Measurements from ENCODE around the gene LZTS3. TPM values are rescaled to one million over a fixed set of nuclear protein-coding genes. Genes with fewer than 3 reads are reported as not detected.

LZTS3 gene
- total and polyA plus RNA-seq, 2 of the 13 experiments (the other 11 are each of a cell fraction or from before 2014, with no cell fraction given): 10.1 to 31.3 TPM

DNA sequence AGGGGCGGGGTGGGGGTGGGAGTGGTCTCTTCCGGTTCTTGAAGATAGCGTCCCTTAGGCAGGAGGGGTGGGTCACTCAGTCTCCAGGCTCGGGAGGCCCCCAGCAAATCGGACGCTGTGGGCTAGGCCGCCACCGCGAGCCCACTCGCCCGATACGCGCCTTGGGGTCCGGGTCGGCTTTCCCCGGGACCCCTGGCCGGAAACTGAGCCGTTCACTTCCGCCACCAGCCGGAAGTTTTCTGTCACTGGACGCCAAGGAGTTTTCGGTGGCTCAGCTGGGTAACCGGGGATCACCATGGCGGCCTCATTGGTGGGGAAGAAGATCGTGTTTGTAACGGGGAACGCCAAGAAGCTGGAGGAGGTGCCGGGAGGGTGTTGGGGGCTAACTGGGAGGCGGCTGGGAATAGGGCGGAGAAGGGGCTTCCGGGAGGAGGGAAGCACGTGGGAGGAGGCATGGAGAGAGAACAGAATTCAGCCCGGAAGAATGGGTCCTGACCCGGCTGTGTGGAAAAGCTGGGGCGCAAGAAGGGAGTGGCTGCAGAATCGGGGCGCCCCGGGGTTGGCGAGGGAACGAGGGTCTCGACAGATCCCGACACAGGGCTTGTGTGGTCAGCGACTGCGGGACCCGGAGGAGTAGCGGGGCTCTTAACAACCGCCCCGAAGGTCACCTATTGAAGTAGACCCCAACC, 36.1 kb upstream of the LZTS3 start, which contains the start of gene ITPA (continued):
- TF ChIP-seq ZNF12 (CRISPR knock-in tag; IDR thresholded peaks at IDR 0.05) (peak; percentile 37; the same call in 1 of the 2 replicates), XRCC5 (optimal IDR thresholded peaks at IDR 0.05; ENCODE audit: low read length) (peak; percentile 54), FOSL2 (CRISPR knock-in tag; IDR thresholded peaks at IDR 0.05) (peak; percentile 40; the same call in 1 of the 2 replicates), GATAD1 (CRISPR knock-in tag; IDR thresholded peaks at IDR 0.05) (peak; percentile 94), SP140L (CRISPR knock-in tag; IDR thresholded peaks at IDR 0.05; ENCODE audit: borderline replicate concordance) (no peak), ZNF614 (CRISPR knock-in tag; IDR thresholded peaks at IDR 0.05; ENCODE audit: borderline replicate concordance) (peak; percentile 46; the same call in 1 of the 2 replicates), ZNF441 (CRISPR knock-in tag; IDR thresholded peaks at IDR 0.05; ENCODE audit: borderline replicate concordance) (peak; percentile 73; the same call in 1 of the 2 replicates), CENPX (CRISPR knock-in tag; IDR thresholded peaks at IDR 0.05) (no peak), ZNF552 (CRISPR knock-in tag; IDR thresholded peaks at IDR 0.05; ENCODE audit: borderline replicate concordance) (peak; percentile 81; the same call in 1 of the 2 replicates), ZSCAN25 (CRISPR knock-in tag; IDR thresholded peaks at IDR 0.05) (peak; percentile 77), FOXC1 (CRISPR knock-in tag; IDR thresholded peaks at IDR 0.05; ENCODE audit: borderline replicate concordance) (0 out of 2 replicates have a peak, but pooled peaks have one; percentile 13), ONECUT2 (CRISPR knock-in tag; IDR thresholded peaks at IDR 0.05) (no peak), ZNF143 (CRISPR knock-in tag; IDR thresholded peaks at IDR 0.05) (no peak), SP4 (CRISPR knock-in tag; IDR thresholded peaks at IDR 0.05) (peak; percentile 12; the same call in 1 of the 2 replicates), ZNF292 (CRISPR knock-in tag; IDR thresholded peaks at IDR 0.05; ENCODE audit: borderline replicate concordance, low read depth) (no peak), ZNF572 (CRISPR knock-in tag; IDR thresholded peaks at IDR 0.05) (peak; percentile 50; the same call in 1 of the 2 replicates), ZBTB20 (CRISPR knock-in tag; IDR thresholded peaks at IDR 0.05; ENCODE audit: borderline replicate concordance, low read depth) (0 out of 2 replicates have a peak, but pooled peaks have one; percentile 8), MTERF4 (CRISPR knock-in tag; IDR thresholded peaks at IDR 0.05) (peak; percentile 44), GRHL1 (CRISPR knock-in tag; conservative IDR thresholded peaks at IDR 0.05) (no peak), ETV6 (CRISPR knock-in tag; conservative IDR thresholded peaks at IDR 0.05) (peak; percentile 97), JUNB (CRISPR knock-in tag; IDR thresholded peaks at IDR 0.05; ENCODE audit: borderline replicate concordance) (peak; percentile 67; the same call in 1 of the 2 replicates), NFYB (CRISPR knock-in tag; IDR thresholded peaks at IDR 0.05) (peak; percentile 61), NFE2 (CRISPR knock-in tag; IDR thresholded peaks at IDR 0.05) (no peak), ZNF598 (CRISPR knock-in tag; IDR thresholded peaks at IDR 0.05; ENCODE audit: borderline replicate concordance) (peak; percentile 37; the same call in 1 of the 2 replicates), ZNF607 (CRISPR knock-in tag; IDR thresholded peaks at IDR 0.05; ENCODE audit: borderline replicate concordance) (no peak)
- TF ChIP-seq, protein P1, sequence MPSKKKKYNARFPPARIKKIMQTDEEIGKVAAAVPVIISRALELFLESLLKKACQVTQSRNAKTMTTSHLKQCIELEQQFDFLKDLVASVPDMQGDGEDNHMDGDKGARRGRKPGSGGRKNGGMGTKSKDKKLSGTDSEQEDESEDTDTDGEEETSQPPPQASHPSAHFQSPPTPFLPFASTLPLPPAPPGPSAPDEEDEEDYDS (CRISPR knock-in tag; IDR thresholded peaks at IDR 0.05): peak; percentile 84
- TF ChIP-seq, protein P2, sequence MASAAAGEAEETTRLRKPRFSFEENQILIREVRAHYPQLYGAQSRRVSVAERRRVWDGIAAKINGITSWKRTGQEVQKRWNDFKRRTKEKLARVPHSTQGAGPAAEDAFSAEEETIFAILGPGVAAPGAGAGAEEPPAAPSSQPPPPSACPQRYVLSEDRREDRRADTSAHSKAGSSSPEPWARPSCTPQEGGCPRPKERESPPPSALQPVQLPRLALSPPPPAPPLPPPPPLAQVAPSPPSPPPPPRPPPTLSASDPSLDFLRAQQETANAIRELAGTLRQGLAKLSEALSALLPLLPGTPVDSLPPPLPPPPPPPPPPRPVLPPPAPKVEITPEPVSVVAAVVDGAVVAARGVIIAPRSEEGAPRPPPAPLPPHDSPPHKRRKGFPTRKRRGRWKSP (CRISPR knock-in tag; IDR thresholded peaks at IDR 0.05): peak; percentile 67; the same call in 1 of the 2 replicates
